GM12878 (cell line): Measurements from ENCODE around the gene SYCP3.

Experiments
- CHD2 ChIP-seq: IDR thresholded peaks from 2 replicates; pipeline ENCODE4 v1.6.1; 2011; ENCODE audit warnings: low read depth, low read length, improper control_type of control experiment, borderline replicate concordance
- CREB1 ChIP-seq: IDR thresholded peaks from 2 replicates; pipeline ENCODE4 v1.6.1; 2012; ENCODE audit warnings: low read depth, mild to moderate bottlenecking, inconsistent platforms
- CTCF ChIP-seq, 3 experiments: IDR thresholded peaks in 2 of 3; conservative IDR thresholded peaks in 1 of 3; 2 replicates each; pipeline ENCODE4 v1.5.1; 2011; ENCODE audit warnings: low read depth in 3 of 3, low read length in 3 of 3, mild to moderate bottlenecking in 3 of 3, control low read depth in 2 of 3, moderate library complexity in 2 of 3, inconsistent platforms in 1 of 3, mixed read lengths in 1 of 3; ENCODE audit not compliant: control insufficient read depth in 2 of 3, insufficient read depth in 1 of 3; ENCODE audit errors: extremely low read depth in 1 of 3
- FOXM1 ChIP-seq: IDR thresholded peaks from 2 replicates; pipeline ENCODE4 v1.6.1; 2012; ENCODE audit warnings: low read depth, mild to moderate bottlenecking, inconsistent platforms, low read length, moderate library complexity
- HCFC1 ChIP-seq: fragments of 150-350 bp; IDR thresholded peaks from 2 replicates; pipeline ENCODE4 v1.6.1; 2014; ENCODE audit warnings: low read length
- JUNB ChIP-seq: IDR thresholded peaks from 2 replicates; pipeline ENCODE4 v1.6.1; 2016; ENCODE audit warnings: antibody characterized with exemption, mild to moderate bottlenecking
- MAX ChIP-seq: IDR thresholded peaks from 2 replicates; pipeline ENCODE4 v1.6.1; 2012; ENCODE audit warnings: low read depth, low read length, improper control_type of control experiment
- POLR2A ChIP-seq: IDR thresholded peaks from 2 replicates; pipeline ENCODE4 v1.6.1; 2011; ENCODE audit warnings: low read depth, mild to moderate bottlenecking, low read length
- SIN3A ChIP-seq: IDR thresholded peaks from 2 replicates; pipeline ENCODE4 v1.6.1; 2012; ENCODE audit warnings: low read depth, low read length, improper control_type of control experiment

- TF ChIP-seq SIN3A (no peak), MAX (no peak), CTCF (IDR thresholded peaks at IDR 0.05 in 2 of 3, conservative IDR thresholded peaks at IDR 0.05 in 1 of 3; ENCODE audit: control insufficient read depth in 2 of 3, extremely low read depth in 1 of 3, insufficient read depth in 1 of 3, low read depth in 3 of 3, low read length in 3 of 3) (no peak), CREB1 (no peak), HCFC1 (no peak), JUNB (no peak), CHD2 (no peak), FOXM1 (no peak), POLR2A (no peak)
Measured at GRCh38 chr12:101740566-101740965, 1.3 kb upstream of the SYCP3 start.
